GM18867 (cell line): Measurements from ENCODE around the gene PCSK5.

ENCODE experiments used
- ATAC-seq: cut with Tn5 transposase; IDR thresholded peaks from one replicate; pipeline ENCODE4 v1.9.1; 2021; ENCODE audit warnings: mild to moderate bottlenecking, moderate library complexity; ENCODE audit not compliant: unreplicated experiment

Gene PCSK5

GRCh38 chr9:76176171-76176570 is 285.7 kb downstream of the PCSK5 start:
- ATAC-seq: no peak

- ATAC-seq: no peak
These were observed 287.5 kb downstream of the PCSK5 start for GRCh38 chr9:76177931-76178330.

- no peak for ATAC-seq
These were observed 290.1 kb downstream of the PCSK5 start for GRCh38 chr9:76180541-76180940.

- ATAC-seq: no peak
These were observed 290.7 kb downstream of the PCSK5 start for GRCh38 chr9:76181020-76181641.

GRCh38 chr9:76181781-76182180 is 291.3 kb downstream of the PCSK5 start:
- no peak for ATAC-seq

GRCh38 chr9:76185432-76185831 is 295.0 kb downstream of the PCSK5 start:
- ATAC-seq: no peak

- no peak for ATAC-seq
These were observed 297.8 kb downstream of the PCSK5 start for GRCh38 chr9:76188286-76188685.

- ATAC-seq: no peak
These were observed 298.4 kb downstream of the PCSK5 start for GRCh38 chr9:76188905-76189304.

- no peak for ATAC-seq
These were observed 301.0 kb downstream of the PCSK5 start for GRCh38 chr9:76191493-76191892.

GRCh38 chr9:76192013-76192412 is 301.5 kb downstream of the PCSK5 start:
- no peak for ATAC-seq

- no peak for ATAC-seq
These were observed 304.4 kb downstream of the PCSK5 start for GRCh38 chr9:76194896-76195295.

- ATAC-seq: no peak
These were observed 307.9 kb downstream of the PCSK5 start for GRCh38 chr9:76198336-76198735.

GRCh38 chr9:76200315-76200714 is 309.8 kb downstream of the PCSK5 start:
- no peak for ATAC-seq

GRCh38 chr9:76200745-76201144 is 310.3 kb downstream of the PCSK5 start:
- ATAC-seq: no peak

GRCh38 chr9:76203373-76203772 is 312.9 kb downstream of the PCSK5 start:
- no peak for ATAC-seq

- ATAC-seq: no peak
These were observed 316.3 kb downstream of the PCSK5 start for GRCh38 chr9:76206821-76207220.

- ATAC-seq: no peak
These were observed 323.3 kb downstream of the PCSK5 start for GRCh38 chr9:76213751-76214150.

GRCh38 chr9:76215066-76215465 is 324.6 kb downstream of the PCSK5 start:
- ATAC-seq: no peak

GRCh38 chr9:76216161-76216649 is 325.7 kb downstream of the PCSK5 start:
- ATAC-seq: no peak

- ATAC-seq: no peak
These were observed 327.8 kb downstream of the PCSK5 start for GRCh38 chr9:76218117-76218885.

GRCh38 chr9:76218886-76219445 is 328.5 kb downstream of the PCSK5 start:
- no peak for ATAC-seq

GRCh38 chr9:76219560-76220151 is 329.2 kb downstream of the PCSK5 start:
- no peak for ATAC-seq
